ENCODE results near the gene FAM78A.
A peak's percentile ranks its signal among the peaks of the same experiment; 100 is the strongest.
"Not testable (repeated sequence)": the region's sequence is repeated elsewhere in the genome, so short reads cannot be mapped to it uniquely, and the experiment has no call there.

Gene FAM78A

GRCh38 chr9:131271016-131271273, 5.4 kb downstream of the FAM78A start:
- not testable (repeated sequence) for FAIRE-seq; DNase-seq (ENCODE audit: extremely low spot score, insufficient read length, low read depth)

GRCh38 chr9:131270171-131271015, 5.9 kb downstream of the FAM78A start:
- FAIRE-seq = peak; percentile 71
- no peak for DNase-seq (ENCODE audit: extremely low spot score, insufficient read length, low read depth)

GRCh38 chr9:131266266-131267229, 9.8 kb downstream of the FAM78A start:
- DNase-seq (ENCODE audit: extremely low spot score, insufficient read length, low read depth) = no peak
- FAIRE-seq = no peak

- no peak for DNase-seq (ENCODE audit: extremely low spot score, insufficient read length, low read depth)
- no peak for FAIRE-seq
These were observed 12.1 kb downstream of the FAM78A start for GRCh38 chr9:131264231-131264630.

GRCh38 chr9:131263701-131264100, 12.6 kb downstream of the FAM78A start:
- no peak for FAIRE-seq
- DNase-seq (ENCODE audit: extremely low spot score, insufficient read length, low read depth) = no peak

GRCh38 chr9:131263033-131263343, 13.3 kb downstream of the FAM78A start:
- not testable (repeated sequence) for FAIRE-seq; DNase-seq (ENCODE audit: extremely low spot score, insufficient read length, low read depth)

- FAIRE-seq = peak; percentile 96
- DNase-seq (ENCODE audit: extremely low spot score, insufficient read length, low read depth) = no peak
These were observed 13.8 kb downstream of the FAM78A start for GRCh38 chr9:131262327-131263032.

- FAIRE-seq (no peak), DNase-seq (ENCODE audit: extremely low spot score, insufficient read length, low read depth) (no peak)
These were observed 15.4 kb downstream of the FAM78A start for GRCh38 chr9:131260751-131261452.

- FAIRE-seq (no peak), DNase-seq (ENCODE audit: extremely low spot score, insufficient read length, low read depth) (no peak)
These were observed 16.3 kb downstream of the FAM78A start for GRCh38 chr9:131259916-131260597.

- no peak for FAIRE-seq
- no peak for DNase-seq (ENCODE audit: extremely low spot score, insufficient read length, low read depth)
These were observed 16.8 kb downstream of the FAM78A start for GRCh38 chr9:131259432-131259898.

- FAIRE-seq (no peak), DNase-seq (ENCODE audit: extremely low spot score, insufficient read length, low read depth) (no peak)
These were observed 17.4 kb downstream of the FAM78A start for GRCh38 chr9:131258698-131259431.

GRCh38 chr9:131258186-131258585, 18.1 kb downstream of the FAM78A start:
- FAIRE-seq (no peak), DNase-seq (ENCODE audit: extremely low spot score, insufficient read length, low read depth) (no peak)

- FAIRE-seq = no peak
- no peak for DNase-seq (ENCODE audit: extremely low spot score, insufficient read length, low read depth)
These were observed 18.9 kb downstream of the FAM78A start for GRCh38 chr9:131257266-131258025.

GRCh38 chr9:131255676-131256197, 20.6 kb downstream of the FAM78A start:
- FAIRE-seq (no peak), DNase-seq (ENCODE audit: extremely low spot score, insufficient read length, low read depth) (no peak)

- FAIRE-seq (no peak), DNase-seq (ENCODE audit: extremely low spot score, insufficient read length, low read depth) (no peak)
These were observed 21.7 kb downstream of the FAM78A start for GRCh38 chr9:131254626-131255025.

GRCh38 chr9:131253891-131254491, 22.3 kb downstream of the FAM78A start:
- FAIRE-seq (peak; percentile 33), DNase-seq (ENCODE audit: extremely low spot score, insufficient read length, low read depth) (no peak)

- FAIRE-seq (no peak), DNase-seq (ENCODE audit: extremely low spot score, insufficient read length, low read depth) (no peak)
These were observed 24.2 kb downstream of the FAM78A start for GRCh38 chr9:131252120-131252519.
